NCI-H187 (cell line): ENCODE measurements around the gene KCNH3.

Experiments
- DNase-seq, 2 experiments: peaks; one replicate each; lab custom pipeline; 2025; lab: John Stamatoyannopoulos, UW

KCNH3 gene

GRCh38 chr12:49559011-49559675 lies 20.3 kb downstream of the KCNH3 start:
- no peak for DNase-seq

DNA sequence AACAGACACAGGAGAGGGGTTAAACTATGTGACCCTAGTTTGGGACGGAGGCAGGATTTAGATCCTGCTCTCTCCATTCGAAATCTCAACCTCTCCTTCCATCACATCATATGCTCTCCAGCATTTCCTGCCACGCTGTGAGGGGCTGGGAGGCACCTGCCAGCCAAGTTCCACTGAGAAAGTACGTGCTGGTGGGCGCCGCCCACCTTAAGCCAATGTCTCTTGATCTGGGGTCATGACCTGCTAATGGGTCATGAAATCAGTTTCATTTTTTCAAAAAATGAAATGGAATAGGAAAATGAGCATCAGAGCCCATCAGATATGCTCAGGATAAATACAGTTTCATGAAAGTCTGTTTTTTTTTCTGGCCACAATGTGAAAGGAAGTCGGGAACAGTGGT lies 21.9 kb downstream of the KCNH3 start:
- no peak for DNase-seq

DNA sequence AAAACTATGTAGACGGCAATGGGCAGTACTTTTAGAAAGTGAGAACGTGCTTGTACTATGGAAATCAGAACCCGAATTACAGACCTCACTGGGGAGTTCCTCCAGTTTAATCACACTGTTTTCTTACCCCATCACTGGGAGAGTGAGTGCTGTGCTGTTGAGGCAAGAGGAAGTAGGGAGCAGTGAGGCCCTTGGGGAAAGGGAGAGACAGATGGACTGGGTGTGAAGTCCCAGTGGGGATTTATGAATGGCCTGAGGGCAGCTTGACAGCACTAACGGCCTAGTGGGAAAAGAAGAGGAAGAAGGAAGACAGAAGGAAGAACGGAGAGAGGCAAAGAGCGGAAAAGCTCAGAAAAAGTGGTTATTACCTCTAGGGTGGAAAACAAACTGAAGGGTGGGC lies 23.4 kb downstream of the KCNH3 start:
- DNase-seq, result no peak

GRCh38 chr12:49562831-49563230 lies 24.0 kb downstream of the KCNH3 start:
- no peak for DNase-seq

DNA sequence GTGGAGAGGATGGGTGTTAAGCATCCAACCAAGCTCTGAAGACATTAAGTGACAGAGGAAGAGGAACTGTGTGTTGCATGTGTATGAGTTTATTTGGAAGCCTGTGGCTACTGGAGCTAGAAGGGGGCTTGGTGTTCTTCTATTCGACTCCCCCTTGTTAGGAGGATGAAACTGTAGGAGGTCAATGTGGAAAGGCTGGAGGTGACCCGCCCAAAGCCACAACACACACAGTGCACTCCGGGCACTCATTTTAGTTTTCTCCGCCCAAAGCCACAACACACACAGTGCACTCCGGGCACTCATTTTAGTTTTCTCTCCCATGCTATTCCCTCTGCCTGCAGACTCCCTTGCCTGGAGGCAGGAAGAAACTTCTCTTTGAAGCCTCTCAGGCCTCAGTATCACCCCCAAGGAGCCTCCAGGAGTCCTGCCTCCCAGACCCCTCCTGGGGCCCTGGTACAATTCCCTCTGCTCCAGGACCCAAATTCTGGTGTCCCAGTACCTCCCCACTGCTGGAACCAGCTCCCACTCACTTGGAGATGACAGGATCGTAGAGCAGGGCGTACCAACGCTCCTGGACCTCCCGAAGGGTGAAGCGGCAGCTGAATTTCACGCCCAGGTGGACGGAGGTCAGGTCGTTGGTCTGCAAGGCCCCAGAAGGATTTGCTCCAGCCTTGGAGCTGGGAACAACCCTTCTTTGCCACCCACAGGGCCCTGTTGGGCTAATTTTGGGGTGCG lies 25.3 kb downstream of the KCNH3 start:
- DNase-seq, result no peak

DNA sequence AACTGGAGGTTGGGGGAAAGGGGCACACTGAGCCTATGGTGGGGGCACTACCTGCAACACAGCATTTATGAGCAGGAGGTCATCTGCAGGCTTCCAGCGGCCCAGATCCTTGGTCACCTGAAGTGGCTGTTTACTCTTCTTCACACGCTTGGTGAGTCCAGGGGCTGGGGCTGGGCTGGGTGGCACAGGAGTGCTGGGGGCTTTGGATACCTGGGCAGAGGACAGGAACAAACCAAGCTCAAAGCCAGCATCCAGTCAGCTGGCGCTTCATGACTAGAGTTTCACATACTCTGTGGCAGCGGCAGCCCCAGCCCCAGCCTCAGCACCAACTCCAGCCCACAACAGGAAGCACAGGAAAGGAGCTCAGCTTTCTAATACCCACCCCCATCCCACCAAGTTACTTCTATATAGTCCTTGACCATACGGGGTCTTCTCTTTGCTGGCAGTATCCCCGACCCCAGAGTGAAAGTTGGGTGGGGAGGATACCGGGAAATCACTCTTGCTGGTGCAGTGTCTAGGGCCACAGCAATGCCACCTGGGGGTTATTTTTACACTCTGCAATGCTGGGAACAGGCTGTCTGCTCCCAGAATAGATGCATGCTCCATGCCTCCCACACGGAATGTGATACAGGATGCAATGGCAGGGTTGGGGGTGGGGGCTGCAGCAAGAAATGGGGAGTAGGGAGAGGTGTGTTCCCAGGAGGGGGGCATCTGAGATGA lies 26.0 kb downstream of the KCNH3 start:
- DNase-seq, result no peak

DNA sequence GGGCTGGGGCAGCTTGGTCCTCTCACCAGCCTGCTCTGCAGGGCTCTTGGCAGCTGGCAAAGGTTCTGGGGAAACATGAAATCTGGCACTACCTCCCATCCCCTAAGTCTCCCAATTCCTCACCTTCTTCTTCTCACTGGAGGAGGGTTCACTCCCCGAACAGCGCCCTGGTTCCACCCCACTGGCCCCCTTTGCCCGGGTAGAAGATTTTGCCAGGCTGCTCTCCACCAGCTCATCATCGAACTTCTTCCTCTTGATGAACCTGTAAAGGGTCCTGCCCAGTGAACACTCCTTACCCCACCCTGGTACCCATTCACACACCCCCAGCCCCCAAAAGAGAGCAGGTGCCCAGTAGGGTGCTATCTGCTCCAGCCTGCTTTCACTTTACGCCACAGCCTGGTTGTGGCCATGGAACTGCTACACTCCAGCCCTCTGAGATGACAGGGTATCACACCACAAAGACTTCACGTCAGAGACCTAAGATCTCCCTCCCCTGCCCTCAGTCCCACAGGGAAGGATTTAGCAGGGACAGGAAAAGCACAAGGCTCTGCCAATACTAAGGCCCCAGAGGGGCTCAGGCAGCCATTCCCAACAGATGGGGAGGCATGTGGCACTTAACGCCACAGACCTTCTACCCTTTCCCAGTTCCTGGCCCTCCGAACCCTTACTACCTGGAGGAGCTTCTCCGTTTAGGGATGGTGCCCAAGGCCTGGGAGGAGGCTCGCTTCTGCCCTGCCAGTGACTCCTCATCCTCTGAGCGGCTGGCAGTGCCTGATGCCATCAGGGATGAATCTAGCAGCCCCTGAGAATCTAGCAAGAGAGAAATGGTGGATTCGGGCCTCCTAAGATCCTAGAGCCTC lies 26.8 kb downstream of the KCNH3 start:
- DNase-seq, result no peak

DNA sequence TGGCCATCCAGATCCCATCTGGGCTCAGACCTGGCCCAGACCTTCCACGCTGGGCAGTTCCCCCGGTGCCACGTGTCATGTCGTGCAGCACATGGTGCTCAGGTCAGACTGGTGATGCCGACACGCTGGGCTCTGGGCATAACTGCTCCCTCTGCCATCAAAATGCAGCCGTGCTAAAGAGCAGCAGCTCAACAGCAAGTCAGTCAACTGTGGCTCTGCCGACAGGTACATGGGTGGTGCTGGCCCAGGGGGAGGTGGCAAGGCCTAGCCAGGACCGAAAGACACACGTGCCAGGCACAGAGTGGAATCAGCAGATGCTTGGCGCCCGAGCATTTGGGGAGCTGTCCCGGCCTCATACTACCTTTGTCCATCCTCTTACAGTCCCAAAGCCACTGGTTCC lies 27.5 kb downstream of the KCNH3 start:
- no peak for DNase-seq

DNA sequence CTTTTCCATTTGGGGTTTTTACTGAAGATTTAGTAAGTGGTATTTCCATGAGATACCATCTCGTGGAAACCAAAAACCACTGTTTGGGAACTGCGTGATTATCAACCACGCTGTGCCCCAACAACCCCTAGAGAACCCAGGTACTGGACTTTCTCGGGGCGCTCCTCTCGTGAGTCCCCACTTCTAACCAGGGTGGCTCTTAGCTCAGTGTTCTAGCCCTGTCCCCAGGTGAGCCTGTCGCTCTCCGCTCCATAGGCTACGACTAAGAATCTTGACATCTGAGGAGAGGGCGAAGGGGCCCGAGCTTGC lies 28.4 kb downstream of the KCNH3 start:
- no peak for DNase-seq

DNA sequence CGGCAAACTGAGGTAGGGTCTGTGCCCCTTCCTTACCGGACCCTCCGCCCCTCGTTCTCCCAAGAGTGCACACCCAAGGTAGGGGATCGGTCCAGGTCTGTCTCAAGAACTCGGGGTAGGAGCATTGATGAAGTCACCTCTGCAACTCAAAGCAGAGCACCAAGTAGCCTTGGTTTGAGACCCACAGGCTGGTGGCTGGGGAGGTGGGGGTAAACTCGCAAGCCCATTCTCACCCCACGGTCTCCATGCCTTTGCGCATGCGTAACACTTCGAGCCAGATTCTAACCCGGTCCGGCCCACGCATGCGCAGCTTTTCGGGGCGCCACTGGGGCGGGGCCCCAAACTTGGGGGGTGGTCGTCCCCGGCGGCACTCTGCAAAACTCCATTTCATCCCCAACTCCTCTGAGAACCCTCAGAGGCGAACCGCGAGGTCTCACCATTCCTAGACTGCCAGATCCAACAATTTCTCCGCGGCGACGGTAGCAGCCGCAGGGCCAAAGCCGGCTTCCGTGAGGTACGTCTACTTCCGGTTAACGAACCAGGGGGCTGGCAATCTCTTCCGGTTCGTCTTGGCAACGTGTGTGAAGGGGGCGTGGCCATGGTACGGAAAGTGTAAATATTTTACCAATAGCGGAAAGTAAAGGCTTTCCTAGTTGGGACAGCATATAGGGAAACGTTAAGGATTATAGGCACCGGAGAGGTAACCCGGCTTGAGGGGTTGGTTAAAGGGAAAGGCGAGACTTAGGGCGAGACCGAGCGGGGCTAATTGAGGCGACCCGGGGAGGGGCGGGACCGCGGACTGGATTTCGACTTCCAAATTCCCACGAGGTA lies 29.0 kb downstream of the KCNH3 start, which contains the start of gene MCRS1:
TSS of gene MCRS1 (minus strand) at position 532 of the 831 bp plus-strand sequence. CDS start 1,411 bp downstream, outside the sequence.
- DNase-seq, result peak; percentile 84 to 90

GRCh38 chr12:49568442-49569162 lies 29.8 kb downstream of the KCNH3 start:
- DNase-seq, result no peak

- DNase-seq, result no peak
These were observed 38.9 kb downstream of the KCNH3 start for GRCh38 chr12:49577589-49578315.

- no peak for DNase-seq
These were observed 39.8 kb downstream of the KCNH3 start for GRCh38 chr12:49578471-49579112.

- DNase-seq, result peak; percentile 35 to 84
These were observed 42.0 kb downstream of the KCNH3 start for GRCh38 chr12:49580572-49581535.

DNA sequence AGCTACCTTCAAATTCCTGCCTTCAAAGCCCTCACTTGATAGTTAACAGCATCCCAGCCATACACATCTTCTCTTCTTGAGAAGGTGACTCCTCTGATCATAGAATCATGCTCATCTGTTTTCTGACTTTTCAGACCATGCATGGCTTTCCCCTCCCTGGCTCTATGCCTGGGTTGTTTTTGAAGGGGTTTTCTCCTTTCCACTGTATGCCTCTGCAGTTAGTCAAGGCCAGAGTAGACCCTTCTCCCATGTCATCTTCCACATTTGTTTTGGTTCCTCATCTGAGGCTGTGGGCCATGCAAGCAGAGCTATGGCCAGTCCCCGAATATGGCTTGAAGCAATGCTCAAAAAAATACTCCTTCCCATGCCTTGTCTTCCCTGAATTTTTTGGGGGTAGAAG lies 43.4 kb downstream of the KCNH3 start:
- no peak for DNase-seq

DNA sequence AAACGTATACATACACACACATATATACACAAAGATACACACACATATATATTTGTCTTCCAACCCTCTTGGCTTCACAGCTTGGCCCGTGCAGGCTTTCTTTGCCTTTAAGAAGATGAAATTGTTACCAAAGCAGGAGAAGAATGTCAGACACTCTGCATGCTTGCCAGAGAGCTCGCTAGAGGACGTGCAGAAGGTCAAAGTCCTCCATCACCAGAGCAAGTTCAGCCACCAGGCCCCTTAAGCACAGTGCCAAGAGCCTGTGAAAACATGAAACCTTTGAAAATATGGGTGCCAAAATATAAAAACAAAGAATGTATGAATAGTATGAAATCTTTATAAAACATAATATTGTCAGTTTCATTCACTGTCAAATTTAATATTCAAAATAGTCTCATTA lies 44.0 kb downstream of the KCNH3 start:
- no peak for DNase-seq

- DNase-seq, result no peak
These were observed 44.7 kb downstream of the KCNH3 start for GRCh38 chr12:49583366-49584094.

- no peak for DNase-seq
These were observed 45.8 kb downstream of the KCNH3 start for GRCh38 chr12:49584591-49584990.
